ENCODE measurements around the gene CHTF18. TPM values are rescaled to one million over a fixed set of nuclear protein-coding genes. Genes with fewer than 3 reads are reported as not detected.

The CHTF18 gene
- total and polyA plus RNA-seq, 10 donors: 8.9 to 55.0 (median 26.0) TPM

- Histone ChIP-seq H3K27me3 (replicated peaks in 1 of 7) (peaks cover 0 to 15% (median 9%) of the 10 kb centered on the region in 7 donors), H3K9me3 (no peaks in the 10 kb centered on the region), H3K4me3 (peak overlapping the region; percentile 92 to 99 (median 97)), H3K27ac (peak overlapping the region; percentile 53 to 90 (median 78)), H3K4me1 (peaks cover 17 to 45% (median 33%) of the 10 kb centered on the region in 6 donors), H3K36me3 (peaks cover 0 to 51% (median 13%) of the 10 kb centered on the region in 6 donors)
- DNase-seq: peak; percentile 85
- TF ChIP-seq POLR2A (IDR thresholded peaks at IDR 0.05) (no peak), POLR2AphosphoS5 (IDR thresholded peaks at IDR 0.05) (no peak), CTCF (IDR thresholded peaks at IDR 0.05 in 8 of 11, conservative IDR thresholded peaks at IDR 0.05 in 3 of 11) (no peak)
- 40 to 64% (median 43%) methylated on average over 9 to 47 of the region's 47 CpGs for WGBS, 5 donors
- intact Hi-C loops (cut with DNase I; ENCODE audit: low total_unique reads): loop anchor here (5.0 kb wide), 1 partner anchor 75 kb away; no protein-coding TSS in a partner anchor
Measured at GRCh38 chr16:787321-787966, 976 bp upstream of the CHTF18 start.

GRCh38 chr16:787978-788398, 432 bp upstream of the CHTF18 start, which contains the start of gene RPUSD1:
Gene RPUSD1 (minus strand): TSS chr16:788381. CDS start chr16:787737, 644 bp downstream.
- WGBS, 5 donors: 0 to 2% (median 1%) methylated on average over 10 to 45 of the region's 45 CpGs
- intact Hi-C loops (cut with DNase I; ENCODE audit: low total_unique reads): loop anchor here (5.0 kb wide), 1 partner anchor 76 kb away; no protein-coding TSS in a partner anchor
- peak within 1 kb of the TSS; percentile 53 to 90 (median 78) for H3K27ac ChIP-seq

GRCh38 chr16:789191-789850, 901 bp downstream of the CHTF18 start:
- H3K4me1 ChIP-seq: peaks cover 17 to 45% (median 33%) of the 10 kb centered on the region in 6 donors
- 75 to 90% (median 77%) methylated on average over 5 to 33 of the region's 33 CpGs for WGBS, 5 donors
- TF ChIP-seq CTCF (IDR thresholded peaks at IDR 0.05 in 8 of 11, conservative IDR thresholded peaks at IDR 0.05 in 3 of 11) (no peak), POLR2AphosphoS5 (IDR thresholded peaks at IDR 0.05) (no peak), POLR2A (IDR thresholded peaks at IDR 0.05) (no peak)
- no peaks in the 10 kb centered on the region for H3K9me3 ChIP-seq
- peak overlapping the region in 2 of 8 donors; percentile 77 to 90 for H3K27ac ChIP-seq
- H3K4me3 ChIP-seq: peak overlapping the region; percentile 79 to 99 (median 94)
- intact Hi-C loops (cut with DNase I; ENCODE audit: low total_unique reads): loop anchor here (5.0 kb wide), 1 partner anchor 77 kb away; no protein-coding TSS in a partner anchor
- DNase-seq: peak; percentile 83
- H3K27me3 ChIP-seq (replicated peaks in 1 of 7): no peaks in the 10 kb centered on the region
- H3K36me3 ChIP-seq: peaks cover 0 to 70% (median 19%) of the 10 kb centered on the region in 6 donors

More at GRCh38 chr16:787978-788398, 432 bp upstream of the CHTF18 start, which contains the start of gene RPUSD1:
- Histone ChIP-seq H3K27me3 (replicated peaks in 1 of 7) (peaks cover 0 to 9% (median 3%) of the 10 kb centered on the region in 7 donors), H3K9me3 (no peaks in the 10 kb centered on the region), H3K36me3 (peaks cover 0 to 57% (median 15%) of the 10 kb centered on the region in 6 donors), H3K4me1 (peaks cover 17 to 45% (median 33%) of the 10 kb centered on the region in 6 donors), H3K4me3 (peak within 1 kb of the TSS; percentile 92 to 99 (median 97))
- TF ChIP-seq CTCF (IDR thresholded peaks at IDR 0.05 in 8 of 11, conservative IDR thresholded peaks at IDR 0.05 in 3 of 11) (peak in 4 of 11 experiments; percentile 7 to 19 (median 14)), POLR2A (IDR thresholded peaks at IDR 0.05) (peak in 1 of 3 donors; percentile 36), POLR2AphosphoS5 (IDR thresholded peaks at IDR 0.05) (peak in 2 of 3 donors; percentile 50 to 68)
- no peak for DNase-seq
